SK-N-SH (cell line): Measurements from ENCODE around the gene CENPX. TPM values are rescaled to one million over a fixed set of nuclear protein-coding genes. Genes with fewer than 3 reads are reported as not detected.

Experiments used
- ELF1 ChIP-seq: IDR thresholded peaks from 2 replicates; pipeline ENCODE4 v1.4.0; 2012
- EP300 ChIP-seq, 2 experiments: IDR thresholded peaks; 2 replicates each; pipeline versions ENCODE4 v1.4.0 to v1.6.1; 2012; ENCODE audit warnings: borderline replicate concordance in 1 of 2, low read depth in 1 of 2, low read length in 1 of 2
- FOSL2 ChIP-seq: IDR thresholded peaks from 2 replicates; pipeline ENCODE4 v1.4.0; 2012; ENCODE audit warnings: low read depth, mild to moderate bottlenecking, moderate library complexity, borderline replicate concordance
- GABPA ChIP-seq: IDR thresholded peaks from 2 replicates; pipeline ENCODE4 v1.4.0; 2012; ENCODE audit warnings: low read depth, mild to moderate bottlenecking
- MEF2A ChIP-seq: IDR thresholded peaks from 2 replicates; pipeline ENCODE4 v1.4.0; 2012; ENCODE audit warnings: low read depth, borderline replicate concordance
- MXI1 ChIP-seq: IDR thresholded peaks from 2 replicates; pipeline ENCODE4 v1.6.1; 2012; ENCODE audit warnings: mild to moderate bottlenecking, low read depth, low read length, improper control_type of control experiment
- NRF1 ChIP-seq: IDR thresholded peaks from 2 replicates; pipeline ENCODE4 v1.6.1; 2012; ENCODE audit warnings: low read depth, mild to moderate bottlenecking, low read length
- POLR2AphosphoS5 ChIP-seq: IDR thresholded peaks from 2 replicates; pipeline ENCODE4 v1.6.1; 2012; ENCODE audit warnings: low read depth, low read length
- RXRA ChIP-seq: IDR thresholded peaks from 2 replicates; pipeline ENCODE4 v1.4.0; 2012; ENCODE audit warnings: low read depth, mild to moderate bottlenecking, borderline replicate concordance
- SMC3 ChIP-seq: IDR thresholded peaks from 2 replicates; pipeline ENCODE4 v1.6.1; 2012; ENCODE audit warnings: low read depth, low read length, improper control_type of control experiment
- TEAD4 ChIP-seq: IDR thresholded peaks from 2 replicates; pipeline ENCODE4 v1.4.0; 2012; ENCODE audit warnings: mild to moderate bottlenecking, borderline replicate concordance; ENCODE audit not compliant: insufficient read depth
- polyA plus RNA-seq, 3 experiments: library from polyadenylated mRNA; depleted of rRNA; stranded (reverse); fragments of >200 nt; gene quantifications; 2 replicates each; pipeline ENCODE4 v1.2.3, GENCODE V29; 2012
- TF ChIP-seq, protein P1 (sequence below): IDR thresholded peaks from 2 replicates; pipeline ENCODE4 v1.4.0; 2012; ENCODE audit warnings: low read depth, borderline replicate concordance
- TF ChIP-seq, protein P2 (sequence below): fragments of 150-350 bp; IDR thresholded peaks from 2 replicates; pipeline ENCODE4 v1.6.1; 2016; ENCODE audit warnings: mild to moderate bottlenecking, low read depth, low read length
- TF ChIP-seq, protein P3 (sequence below): IDR thresholded peaks from 2 replicates; pipeline ENCODE4; 2012
- TF ChIP-seq, protein P4 (sequence below): IDR thresholded peaks from 2 replicates; pipeline ENCODE4 v1.6.1; 2012; ENCODE audit warnings: mild to moderate bottlenecking, low read depth, low read length, moderate library complexity

The CENPX gene
- polyA plus RNA-seq, 1 of the 3 experiments (the other 2 are of a cell fraction) = 255 TPM

DNA sequence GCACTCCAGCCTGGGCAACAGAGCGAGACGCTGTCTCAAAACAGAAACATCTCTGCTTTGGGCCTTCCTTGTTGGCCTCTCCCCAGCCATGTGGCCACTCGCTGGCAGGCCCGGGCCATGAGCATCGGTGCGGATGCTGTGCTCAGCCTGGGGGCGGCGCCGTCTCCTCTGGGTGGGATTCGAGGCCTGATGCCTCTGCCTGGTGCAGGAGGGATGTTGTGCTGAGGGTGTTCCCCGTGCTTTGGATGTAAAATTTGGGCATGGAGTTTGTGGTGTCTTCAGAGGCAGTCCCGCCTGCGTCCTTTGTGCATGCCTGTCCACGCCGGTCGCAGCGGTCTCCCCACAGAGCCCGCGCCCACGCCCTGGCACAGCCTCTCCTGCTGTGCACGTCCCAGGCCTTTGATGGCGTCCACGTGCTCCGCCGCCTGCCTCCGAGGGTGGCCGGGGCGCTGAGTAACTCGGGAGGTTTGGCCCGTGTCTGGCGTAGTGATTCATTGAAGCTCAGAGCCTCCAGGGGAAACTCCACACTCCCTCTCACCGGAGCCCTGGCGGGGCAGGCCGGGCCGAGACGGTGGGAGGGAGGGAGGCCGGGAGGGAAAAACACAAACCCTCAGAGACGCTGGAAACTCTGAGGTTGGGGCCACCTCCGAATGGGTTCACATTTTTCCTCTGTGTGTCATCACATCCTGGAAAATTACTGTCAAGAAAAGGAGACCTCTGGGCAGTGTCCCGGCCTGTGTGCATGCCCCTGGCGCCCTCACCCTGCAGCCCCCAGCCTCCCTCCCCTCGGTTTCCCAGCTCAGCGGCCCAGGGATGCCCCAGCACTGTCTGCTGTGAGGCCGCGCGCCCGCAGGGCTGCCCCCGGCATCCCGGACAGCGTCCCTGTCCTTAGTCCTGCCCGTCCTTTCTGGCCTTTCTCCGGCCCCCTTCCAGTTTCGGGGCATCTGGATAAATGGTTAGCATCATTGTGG lies 19.0 kb downstream of the CENPX start (continued):
- TF ChIP-seq TEAD4 = peak; percentile 88
- TF ChIP-seq SMC3 = 0 out of 2 replicates have a peak, but pooled peaks have one; percentile 1
- no peak for TF ChIP-seq NRF1
- TF ChIP-seq, protein P1, sequence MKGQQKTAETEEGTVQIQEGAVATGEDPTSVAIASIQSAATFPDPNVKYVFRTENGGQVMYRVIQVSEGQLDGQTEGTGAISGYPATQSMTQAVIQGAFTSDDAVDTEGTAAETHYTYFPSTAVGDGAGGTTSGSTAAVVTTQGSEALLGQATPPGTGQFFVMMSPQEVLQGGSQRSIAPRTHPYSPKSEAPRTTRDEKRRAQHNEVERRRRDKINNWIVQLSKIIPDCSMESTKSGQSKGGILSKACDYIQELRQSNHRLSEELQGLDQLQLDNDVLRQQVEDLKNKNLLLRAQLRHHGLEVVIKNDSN = peak; percentile 80
- TF ChIP-seq, protein P2, sequence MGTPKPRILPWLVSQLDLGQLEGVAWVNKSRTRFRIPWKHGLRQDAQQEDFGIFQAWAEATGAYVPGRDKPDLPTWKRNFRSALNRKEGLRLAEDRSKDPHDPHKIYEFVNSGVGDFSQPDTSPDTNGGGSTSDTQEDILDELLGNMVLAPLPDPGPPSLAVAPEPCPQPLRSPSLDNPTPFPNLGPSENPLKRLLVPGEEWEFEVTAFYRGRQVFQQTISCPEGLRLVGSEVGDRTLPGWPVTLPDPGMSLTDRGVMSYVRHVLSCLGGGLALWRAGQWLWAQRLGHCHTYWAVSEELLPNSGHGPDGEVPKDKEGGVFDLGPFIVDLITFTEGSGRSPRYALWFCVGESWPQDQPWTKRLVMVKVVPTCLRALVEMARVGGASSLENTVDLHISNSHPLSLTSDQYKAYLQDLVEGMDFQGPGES = no peak
- TF ChIP-seq POLR2AphosphoS5 = peak; percentile 37; the same call in 1 of the 2 replicates
- TF ChIP-seq GABPA = no peak
- peak in 1 of 2 experiments; percentile 90; a peak in 2 of 4 replicates for TF ChIP-seq EP300 (IDR thresholded peaks at IDR 0.05; ENCODE audit: borderline replicate concordance in 1 of 2, low read depth in 1 of 2, low read length in 1 of 2)
- TF ChIP-seq, protein P3, sequence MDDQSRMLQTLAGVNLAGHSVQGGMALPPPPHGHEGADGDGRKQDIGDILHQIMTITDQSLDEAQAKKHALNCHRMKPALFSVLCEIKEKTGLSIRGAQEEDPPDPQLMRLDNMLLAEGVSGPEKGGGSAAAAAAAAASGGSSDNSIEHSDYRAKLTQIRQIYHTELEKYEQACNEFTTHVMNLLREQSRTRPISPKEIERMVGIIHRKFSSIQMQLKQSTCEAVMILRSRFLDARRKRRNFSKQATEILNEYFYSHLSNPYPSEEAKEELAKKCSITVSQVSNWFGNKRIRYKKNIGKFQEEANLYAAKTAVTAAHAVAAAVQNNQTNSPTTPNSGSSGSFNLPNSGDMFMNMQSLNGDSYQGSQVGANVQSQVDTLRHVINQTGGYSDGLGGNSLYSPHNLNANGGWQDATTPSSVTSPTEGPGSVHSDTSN = peak; percentile 84
- TF ChIP-seq FOSL2 = peak; percentile 92
- peak; percentile 50; the same call in 1 of the 2 replicates for TF ChIP-seq MXI1
- TF ChIP-seq ELF1 = no peak
- TF ChIP-seq MEF2A = no peak
- TF ChIP-seq, protein P4, sequence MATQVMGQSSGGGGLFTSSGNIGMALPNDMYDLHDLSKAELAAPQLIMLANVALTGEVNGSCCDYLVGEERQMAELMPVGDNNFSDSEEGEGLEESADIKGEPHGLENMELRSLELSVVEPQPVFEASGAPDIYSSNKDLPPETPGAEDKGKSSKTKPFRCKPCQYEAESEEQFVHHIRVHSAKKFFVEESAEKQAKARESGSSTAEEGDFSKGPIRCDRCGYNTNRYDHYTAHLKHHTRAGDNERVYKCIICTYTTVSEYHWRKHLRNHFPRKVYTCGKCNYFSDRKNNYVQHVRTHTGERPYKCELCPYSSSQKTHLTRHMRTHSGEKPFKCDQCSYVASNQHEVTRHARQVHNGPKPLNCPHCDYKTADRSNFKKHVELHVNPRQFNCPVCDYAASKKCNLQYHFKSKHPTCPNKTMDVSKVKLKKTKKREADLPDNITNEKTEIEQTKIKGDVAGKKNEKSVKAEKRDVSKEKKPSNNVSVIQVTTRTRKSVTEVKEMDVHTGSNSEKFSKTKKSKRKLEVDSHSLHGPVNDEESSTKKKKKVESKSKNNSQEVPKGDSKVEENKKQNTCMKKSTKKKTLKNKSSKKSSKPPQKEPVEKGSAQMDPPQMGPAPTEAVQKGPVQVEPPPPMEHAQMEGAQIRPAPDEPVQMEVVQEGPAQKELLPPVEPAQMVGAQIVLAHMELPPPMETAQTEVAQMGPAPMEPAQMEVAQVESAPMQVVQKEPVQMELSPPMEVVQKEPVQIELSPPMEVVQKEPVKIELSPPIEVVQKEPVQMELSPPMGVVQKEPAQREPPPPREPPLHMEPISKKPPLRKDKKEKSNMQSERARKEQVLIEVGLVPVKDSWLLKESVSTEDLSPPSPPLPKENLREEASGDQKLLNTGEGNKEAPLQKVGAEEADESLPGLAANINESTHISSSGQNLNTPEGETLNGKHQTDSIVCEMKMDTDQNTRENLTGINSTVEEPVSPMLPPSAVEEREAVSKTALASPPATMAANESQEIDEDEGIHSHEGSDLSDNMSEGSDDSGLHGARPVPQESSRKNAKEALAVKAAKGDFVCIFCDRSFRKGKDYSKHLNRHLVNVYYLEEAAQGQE = peak; percentile 79
- peak; percentile 89; the same call in 1 of the 2 replicates for TF ChIP-seq RXRA
